ENCODE results near the gene CABP2. TPM values are rescaled to one million over a fixed set of nuclear protein-coding genes. Genes with fewer than 3 reads are reported as not detected.
A peak's percentile ranks its signal among the peaks of the same experiment; 100 is the strongest.
"Not testable (repeated sequence)": the region's sequence is repeated elsewhere in the genome, so short reads cannot be mapped to it uniquely, and the experiment has no call there.

CABP2 gene
- total RNA-seq, 1 experiment from 2014 or later, result not detected

DNA sequence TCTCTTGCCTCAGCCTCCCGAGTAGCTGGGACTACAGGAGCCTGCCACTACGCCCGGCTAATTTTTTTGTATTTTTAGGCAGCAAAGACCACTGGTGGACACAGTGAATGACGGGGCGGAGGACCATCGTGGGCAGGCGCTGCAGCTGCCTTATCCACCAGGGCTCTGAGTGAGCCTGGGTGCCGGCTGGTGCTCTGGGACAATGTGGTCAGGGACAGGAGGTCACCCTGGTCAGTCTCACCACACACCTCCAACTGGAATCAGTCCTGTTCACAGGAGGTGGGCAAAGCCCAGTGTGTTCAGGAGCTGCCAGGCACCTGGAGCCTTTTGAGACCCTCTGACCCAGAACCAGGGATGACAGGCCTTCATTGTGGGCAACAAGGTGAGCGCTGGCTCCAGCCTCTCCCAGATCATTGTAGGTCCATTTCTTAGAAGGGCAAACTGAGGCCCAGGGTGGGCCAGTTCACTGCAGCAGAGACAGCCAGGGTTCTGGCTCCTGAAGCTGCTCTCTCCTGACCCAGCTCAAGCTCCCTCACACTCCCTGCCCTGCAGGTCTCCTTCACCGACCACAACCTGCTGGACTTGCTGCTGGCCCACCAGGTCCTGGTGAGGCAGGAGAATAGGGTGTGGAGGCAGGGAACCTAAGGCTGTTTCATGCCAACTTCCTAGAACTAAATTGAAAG lies 15.7 kb upstream of the CABP2 start:
- no peak for DNase-seq (ENCODE audit: low spot score)

DNA sequence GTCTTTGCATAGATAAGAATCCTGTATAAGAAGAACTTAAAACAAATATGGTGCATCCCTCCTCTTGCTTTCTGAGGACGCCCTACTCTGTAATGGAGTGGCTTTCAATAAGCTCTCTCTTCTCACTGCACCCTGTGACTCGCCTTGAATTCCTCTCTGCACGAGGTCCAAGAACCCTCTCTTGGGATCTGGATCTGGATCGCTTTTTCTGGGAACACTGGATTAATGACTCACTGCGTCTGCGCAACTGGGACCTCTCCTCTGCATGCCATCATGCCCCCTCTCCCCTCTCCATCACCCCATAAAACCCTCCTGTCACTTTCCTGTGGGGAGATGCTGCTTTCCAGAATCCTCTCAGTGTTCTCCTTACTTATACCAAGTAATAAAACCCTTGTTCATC lies 15.1 kb upstream of the CABP2 start:
- DNase-seq (ENCODE audit: low spot score), result no peak

DNA sequence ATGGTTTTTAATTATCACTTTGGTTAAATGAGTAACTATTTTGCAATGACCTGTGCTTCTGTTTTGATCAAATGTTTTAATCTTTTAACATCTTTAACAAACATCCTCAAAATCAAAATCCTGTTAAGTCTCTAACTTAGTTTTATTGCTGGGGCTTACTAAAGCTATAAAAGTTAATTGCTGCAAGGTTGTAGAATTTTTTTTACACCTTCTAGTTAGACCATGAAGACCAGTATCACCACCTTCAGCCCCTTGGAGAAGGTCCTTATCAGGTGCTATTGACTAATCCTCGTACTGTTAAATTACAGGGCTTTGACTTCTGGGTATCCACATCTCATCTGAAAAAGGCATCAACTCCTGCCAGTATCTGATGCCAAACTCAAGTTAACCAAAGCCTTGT lies 12.3 kb upstream of the CABP2 start:
- DNase-seq (ENCODE audit: low spot score), result no peak

DNA sequence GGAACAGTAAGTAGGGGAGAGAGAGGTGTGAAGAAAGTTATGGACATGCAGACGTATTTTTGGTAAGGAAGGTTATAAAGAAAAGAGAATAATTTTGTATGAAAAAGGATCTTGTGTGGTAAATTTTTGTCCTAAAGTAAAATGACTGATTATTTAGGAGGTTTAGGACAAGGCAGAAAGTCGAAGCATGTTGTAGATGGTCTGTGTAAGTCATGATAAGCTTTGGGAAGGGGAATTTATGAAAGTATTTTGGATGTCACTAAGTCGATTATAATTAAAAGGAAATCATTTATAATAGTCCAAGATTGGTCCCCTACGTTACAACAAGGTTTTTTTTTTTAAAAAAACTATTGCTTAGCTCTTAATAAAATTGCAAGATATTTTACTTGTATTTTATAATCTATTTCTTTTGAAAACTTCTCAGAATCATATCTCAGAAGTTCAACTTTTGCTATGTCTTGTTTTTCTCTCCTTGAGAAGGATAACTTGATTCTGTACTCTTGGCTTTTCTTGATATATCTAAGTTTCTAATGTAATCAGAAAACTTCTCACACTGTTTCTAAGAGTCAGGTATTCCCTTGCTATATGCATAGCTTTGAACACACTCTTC lies 10.9 kb upstream of the CABP2 start:
- no peak for DNase-seq (ENCODE audit: low spot score)

DNA sequence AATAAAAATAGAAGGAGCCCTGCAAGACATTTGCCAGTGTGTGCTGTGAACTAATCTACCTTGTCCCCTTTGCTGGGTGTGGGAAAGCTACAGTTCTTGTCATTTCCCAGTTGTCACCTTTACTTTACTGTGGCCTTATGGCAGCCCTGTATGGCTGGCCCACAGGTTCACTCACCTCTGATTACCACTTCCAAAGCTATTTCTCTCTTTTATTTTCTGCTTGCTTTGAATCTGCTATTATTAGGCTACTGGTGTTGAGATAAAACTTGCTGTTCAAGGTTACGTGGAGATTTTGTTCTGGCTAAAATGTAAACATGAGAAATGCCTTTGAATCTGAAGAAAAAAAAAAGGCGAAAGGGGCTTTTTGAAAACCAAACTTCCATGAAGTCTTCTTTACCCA lies 9.6 kb upstream of the CABP2 start:
- DNase-seq (ENCODE audit: low spot score), result no peak

DNA sequence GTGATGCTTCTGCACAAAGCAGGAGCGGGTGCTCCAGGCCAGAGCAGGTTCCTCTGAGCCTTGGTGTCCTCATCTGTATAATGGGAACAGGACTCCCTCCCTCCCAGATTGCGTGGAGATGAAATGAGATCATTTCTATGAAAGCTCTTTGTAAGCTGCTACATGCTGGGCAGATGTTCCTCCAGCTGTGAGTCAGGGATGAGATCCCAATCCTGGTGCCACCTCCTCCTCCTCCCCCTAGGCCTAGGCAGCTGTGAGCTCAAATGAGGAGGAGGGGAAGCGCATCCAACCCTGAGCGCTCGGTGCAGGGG lies 7.0 kb upstream of the CABP2 start:
- DNase-seq (ENCODE audit: low spot score), result no peak

DNA sequence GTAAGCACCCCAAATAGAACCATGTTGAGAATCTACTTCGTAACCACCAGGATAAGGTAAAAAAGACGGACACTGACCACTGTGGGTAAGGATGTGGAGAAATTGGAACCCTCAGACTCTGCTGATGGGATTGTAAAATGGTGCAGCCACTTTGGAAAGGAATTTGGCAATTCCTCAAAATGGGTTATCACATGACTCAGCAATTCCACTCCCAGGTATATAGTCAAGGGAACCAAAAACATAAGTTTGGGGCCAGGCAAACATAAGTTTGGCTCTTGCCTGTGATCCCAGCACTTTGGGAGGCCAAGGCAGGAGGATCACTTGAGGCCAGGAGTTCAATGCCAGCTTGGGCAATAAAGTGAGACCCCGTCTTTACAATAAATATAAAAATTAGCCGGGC lies 5.1 kb upstream of the CABP2 start:
- DNase-seq (ENCODE audit: low spot score), result no peak

DNA sequence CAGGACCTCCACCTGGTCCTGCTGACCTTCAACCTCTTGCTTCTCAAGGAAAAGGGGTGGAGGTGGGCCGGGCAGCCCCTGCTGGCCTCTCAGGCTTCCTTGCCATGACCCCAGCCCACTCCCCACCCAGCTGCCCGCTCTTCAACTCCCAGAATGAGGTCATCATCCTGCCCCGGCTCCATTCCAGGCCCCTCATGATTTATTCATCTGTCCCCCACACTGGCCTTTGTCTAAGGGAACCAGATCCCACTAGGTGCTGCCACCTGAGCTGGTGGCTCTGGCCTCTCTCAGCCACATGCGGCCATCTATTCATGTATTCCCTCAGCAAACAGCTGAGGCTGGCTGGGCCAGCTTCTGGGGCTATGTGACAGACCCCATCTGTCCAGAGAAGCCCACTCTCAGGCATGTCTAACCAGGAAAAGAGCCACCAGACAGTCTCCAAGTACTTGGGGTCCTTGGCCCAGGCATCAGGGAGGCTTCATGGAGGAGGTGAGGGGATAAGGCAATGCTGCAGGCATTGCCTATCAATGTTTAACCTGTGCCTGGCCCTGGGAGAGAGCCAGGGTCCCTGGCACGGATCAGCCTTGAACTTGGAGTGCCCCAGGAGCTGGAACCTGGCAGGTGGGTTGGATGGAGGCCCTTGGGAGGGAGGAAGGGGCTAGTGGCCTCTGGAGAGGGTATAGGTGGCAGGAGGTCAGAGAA lies 2.2 kb upstream of the CABP2 start:
- DNase-seq (ENCODE audit: low spot score), result no peak

DNA sequence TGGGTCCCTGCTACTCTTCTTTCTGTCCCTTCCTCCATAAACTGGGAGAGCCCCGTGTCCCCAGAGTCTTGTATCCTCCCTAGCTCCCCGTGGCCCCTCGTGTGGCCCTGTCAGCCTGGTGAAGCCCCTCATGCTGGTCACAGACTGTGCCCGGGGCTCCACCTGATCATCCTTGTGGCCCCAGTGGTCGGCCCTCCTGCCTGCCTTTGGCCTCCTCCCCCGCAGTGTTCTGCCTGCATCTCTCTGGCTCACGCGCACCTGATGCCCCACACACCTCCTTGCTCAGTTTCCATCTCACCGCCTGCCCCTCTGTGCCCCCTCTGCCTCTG lies 1.2 kb upstream of the CABP2 start:
- DNase-seq (ENCODE audit: low spot score), result no peak

DNA sequence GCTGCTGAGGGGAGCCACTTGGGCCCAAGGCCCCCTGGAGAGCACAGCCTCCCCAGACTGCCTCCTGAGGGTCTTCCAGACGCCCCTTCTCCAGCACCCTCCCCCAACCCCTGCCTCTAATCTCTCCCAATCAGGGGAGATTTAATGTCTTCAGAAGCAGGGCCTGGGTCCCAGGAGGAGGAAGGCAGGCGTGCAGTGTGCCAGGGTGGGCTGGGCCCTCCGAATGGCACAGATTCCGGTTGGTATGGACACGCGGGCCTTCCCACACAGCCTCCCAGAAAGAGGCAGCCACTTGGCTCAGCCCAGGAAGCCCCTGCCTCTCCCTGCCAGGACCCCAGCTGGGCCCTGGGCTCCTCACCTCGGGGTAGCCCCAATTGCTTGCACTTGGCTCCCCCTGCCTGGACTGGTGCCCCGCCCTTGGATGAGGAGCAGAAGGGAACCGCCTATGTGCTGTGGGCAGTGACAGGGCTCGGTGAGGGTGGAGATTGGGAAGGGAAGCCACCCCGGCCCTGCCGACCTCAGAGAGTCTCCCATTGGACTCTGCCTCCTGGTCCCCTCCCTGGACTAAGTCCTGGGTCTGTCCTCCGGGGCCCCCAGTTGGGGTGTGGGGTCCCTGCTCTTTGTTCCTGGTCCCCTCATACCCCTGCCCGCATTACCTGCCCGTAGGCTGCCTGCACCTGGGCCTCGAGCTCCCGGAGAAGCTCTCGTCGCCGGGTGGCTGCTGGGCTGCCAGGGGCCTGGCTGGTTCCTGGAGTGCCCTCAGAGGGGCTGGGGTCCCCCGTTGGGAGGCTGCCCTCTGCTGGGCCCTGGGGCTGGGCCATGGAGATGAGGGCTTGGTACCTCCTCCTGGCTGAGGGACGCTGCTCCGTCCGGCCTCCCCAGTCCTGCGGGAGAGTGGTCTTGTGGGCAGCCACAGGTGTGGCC lies 572 bp upstream of the CABP2 start:
- DNase-seq (ENCODE audit: low spot score), result no peak

DNA sequence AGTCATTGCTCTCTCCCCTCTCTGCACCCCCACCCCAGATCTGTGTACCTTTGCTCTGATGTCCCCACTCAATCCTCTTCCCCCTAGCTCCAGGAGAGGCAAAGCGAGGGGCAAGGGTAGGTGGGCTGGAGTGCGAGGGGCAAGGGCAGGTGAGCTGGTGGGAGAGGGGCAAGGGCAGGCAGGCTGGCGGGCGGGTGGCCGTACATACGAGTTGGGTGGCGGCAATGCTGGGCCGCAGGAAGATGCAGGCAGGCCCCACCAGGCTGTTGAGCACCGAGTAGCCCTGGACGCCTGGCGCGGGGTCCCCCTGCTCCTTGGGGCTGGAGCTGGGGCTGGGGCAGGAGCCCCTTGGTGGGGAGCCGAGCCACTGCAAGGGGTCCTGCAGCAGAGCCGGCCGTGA lies 908 bp downstream of the CABP2 start:
- DNase-seq (ENCODE audit: low spot score), result no peak

DNA sequence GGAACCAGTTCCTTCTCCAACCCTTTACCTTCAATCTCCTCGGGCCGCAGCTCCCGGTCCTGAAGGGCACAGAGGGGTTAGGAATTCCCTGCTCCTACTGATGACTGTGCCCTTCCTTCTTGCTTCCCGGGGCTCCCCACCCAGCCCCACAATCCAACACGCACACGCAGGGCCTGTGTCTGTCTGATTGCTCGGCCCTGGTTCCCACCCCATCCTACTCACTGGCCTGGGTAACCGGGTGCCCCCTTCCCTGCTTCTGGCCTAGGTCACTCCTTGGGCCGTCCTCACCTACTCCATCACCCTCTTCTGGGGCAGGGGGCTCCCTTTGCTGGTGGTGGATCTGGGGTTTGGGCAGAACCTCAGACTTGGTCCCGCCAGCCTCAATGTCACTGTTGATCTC lies 1.3 kb downstream of the CABP2 start:
- DNase-seq (ENCODE audit: low spot score), result no peak

DNA sequence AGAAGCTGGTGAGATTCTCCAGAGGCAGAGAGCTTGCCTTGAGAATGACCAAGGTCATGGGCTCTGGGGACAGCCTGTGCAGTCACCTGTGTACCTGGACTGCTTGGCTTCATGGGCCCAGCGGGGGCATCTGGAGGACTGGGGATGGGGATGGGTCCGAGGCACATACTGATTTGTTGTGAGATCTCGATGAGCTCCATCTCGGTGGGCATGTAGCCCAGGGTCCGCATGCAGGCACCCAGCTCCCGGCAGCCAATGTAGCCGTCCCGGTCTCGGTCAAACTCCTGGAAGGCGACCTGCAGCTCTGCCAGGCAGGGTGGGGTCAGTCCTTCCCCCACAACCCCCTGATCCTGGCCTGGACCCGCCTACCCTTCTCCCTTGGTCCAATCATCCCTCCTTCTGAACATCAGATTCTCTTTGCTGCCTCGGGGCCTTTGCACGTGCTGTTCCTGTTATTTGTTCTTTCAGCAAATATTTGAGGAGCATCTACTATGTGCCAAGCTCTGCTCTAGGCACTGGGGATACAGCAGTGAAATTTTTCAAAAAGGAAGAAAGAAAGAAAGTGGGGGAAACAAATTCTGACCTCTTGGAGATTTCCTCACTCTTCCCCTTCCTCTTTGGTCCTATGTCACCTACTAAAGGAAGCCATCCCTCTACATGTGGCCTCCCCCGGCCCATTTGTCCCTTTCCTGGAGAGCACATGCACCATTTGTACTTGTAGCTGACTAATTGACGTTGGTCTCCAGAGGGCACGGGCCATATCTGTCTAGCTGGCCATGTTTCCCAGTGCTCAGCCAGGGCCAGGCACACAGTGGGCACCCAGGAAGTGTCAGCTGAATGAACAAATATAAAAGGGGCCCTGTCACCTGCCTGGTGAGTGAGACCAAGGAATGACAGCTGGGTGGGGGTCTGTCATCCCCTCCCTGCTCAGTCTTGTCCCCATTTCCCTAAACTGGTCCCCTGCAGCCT lies 2.1 kb downstream of the CABP2 start:
- no peak for DNase-seq (ENCODE audit: low spot score)

DNA sequence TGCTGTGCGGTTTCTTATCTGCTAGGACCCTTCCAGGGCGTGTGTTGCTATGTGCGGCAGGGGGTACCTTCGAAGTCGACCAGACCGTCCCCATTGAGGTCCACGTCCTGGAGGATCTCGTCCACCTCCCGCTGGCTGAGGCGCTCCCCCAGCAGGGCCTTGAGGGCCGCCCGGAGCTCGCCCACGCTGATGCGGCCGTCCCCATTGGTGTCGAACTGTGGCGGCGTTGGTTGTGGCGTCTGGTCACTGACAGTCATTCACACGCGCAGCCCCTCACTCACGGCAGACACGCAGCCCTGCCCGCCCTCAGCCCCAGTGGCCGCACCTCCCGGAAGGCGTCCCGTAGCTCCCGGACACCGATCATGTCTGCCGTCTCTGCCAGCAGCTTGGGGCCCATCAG lies 3.5 kb downstream of the CABP2 start:
- DNase-seq (ENCODE audit: low spot score), result no peak

DNA sequence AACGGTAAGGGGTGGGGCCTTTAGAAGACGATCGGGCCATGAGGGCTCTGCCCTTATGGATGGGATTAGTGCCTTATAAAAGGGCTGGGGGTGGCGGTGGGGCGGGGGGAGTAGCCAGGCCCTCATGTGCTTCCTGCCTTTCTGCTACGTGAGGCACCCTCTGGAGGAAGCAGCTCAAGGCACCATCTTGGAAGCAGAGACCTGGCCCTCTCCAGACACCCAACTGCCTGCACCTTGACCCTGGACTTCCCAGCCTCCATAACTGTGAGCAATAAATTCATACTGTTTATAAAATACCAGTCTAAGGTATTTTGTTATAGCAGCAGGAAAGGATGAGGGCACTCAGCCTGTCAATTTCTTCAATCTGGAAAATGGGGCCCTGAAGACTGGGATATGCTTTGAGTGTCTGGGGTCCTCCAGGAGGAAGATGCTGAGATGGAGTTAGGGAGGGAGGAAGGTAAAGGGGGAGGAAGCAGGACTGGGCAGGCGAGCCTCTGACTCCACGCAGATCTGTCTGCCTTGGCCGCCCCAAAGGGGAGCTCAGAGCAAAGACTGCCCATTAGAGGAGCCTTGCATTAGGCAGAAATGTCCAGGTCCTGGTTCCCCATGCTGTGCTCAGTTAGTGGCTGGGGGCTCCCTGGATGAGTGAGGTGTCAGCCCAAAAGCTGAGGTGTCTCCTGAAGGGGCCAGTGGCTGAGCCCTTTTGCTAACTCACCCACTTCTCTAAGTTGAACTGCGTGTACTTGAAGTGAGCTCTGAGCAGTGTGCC lies 5.3 kb downstream of the CABP2 start:
- no peak for DNase-seq (ENCODE audit: low spot score)

DNA sequence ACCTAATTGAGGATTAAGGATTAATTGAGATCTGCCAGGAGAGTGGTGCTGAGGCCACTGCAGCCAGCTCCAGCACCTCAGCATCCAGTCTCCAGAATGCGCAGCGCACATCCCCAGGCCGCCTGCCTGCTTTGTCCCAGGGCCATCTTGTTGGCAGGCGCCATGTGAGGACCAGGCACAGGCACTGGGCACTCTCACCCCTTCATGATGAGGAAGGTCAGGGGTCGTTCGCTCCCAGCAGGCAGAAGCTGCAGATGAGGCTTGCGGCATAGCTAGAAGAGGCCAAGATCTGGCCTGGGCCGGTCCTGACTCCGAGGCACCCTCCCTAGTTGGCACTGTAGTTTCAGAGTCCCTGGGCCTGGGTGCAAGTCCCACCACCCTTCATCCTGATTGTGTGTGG lies 6.4 kb downstream of the CABP2 start:
- no peak for DNase-seq (ENCODE audit: low spot score)

DNA sequence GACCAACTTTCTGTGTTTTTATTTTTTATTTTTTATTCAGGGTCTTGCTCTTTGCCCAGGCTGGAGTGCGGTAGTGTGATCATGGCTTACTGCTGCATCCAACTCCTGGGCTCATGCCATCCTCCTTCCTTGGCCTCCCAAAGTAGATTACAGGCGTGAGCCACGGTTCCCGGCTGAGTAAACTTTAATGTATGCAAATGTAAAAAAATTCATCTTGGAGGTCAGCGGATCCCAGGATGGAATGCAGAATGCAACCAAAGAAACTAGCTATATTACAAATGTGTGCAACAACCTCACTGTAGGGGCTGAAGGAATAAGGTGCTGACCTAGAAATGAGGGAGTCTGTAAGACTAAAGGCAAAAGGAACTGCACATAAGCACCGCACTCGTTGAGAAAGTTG lies 9.1 kb downstream of the CABP2 start:
- no peak for DNase-seq (ENCODE audit: low spot score)

DNA sequence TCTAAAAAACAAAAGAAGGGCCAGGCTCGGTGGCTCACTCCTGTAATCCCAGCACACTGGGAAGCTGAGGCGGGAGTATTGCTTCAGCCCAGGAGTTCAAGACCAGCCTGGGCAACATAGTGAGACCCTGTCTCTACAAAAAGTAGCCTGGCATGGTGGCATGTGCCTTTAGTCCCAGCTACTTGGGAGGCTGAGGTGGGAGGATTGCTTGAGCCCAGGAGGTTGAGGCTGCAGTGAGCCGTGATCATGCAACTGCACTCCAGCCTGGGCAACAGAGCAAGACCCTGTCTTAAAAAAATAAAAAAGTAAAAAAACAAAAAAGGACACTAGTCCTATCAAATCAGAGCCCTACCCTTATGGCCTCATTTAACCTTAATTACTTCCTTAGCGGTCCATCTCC lies 11.7 kb downstream of the CABP2 start:
- not testable (repeated sequence) for DNase-seq (ENCODE audit: low spot score)

DNA sequence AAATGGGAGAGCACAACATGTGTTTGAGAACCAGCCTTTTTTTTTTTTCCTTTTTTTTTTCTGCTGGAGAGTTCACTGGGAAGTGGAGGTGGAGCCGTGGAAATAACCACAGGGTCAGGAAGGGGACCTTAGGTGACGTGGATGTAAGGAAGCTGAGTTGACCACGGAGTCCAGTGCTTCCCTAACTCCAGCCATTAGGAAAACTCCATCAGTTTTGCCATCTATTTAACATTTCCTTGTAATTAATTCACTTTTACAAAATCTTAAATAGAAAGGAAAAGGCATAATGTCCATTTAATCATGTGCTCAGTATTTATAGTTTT lies 13.3 kb downstream of the CABP2 start:
- no peak for DNase-seq (ENCODE audit: low spot score)

DNA sequence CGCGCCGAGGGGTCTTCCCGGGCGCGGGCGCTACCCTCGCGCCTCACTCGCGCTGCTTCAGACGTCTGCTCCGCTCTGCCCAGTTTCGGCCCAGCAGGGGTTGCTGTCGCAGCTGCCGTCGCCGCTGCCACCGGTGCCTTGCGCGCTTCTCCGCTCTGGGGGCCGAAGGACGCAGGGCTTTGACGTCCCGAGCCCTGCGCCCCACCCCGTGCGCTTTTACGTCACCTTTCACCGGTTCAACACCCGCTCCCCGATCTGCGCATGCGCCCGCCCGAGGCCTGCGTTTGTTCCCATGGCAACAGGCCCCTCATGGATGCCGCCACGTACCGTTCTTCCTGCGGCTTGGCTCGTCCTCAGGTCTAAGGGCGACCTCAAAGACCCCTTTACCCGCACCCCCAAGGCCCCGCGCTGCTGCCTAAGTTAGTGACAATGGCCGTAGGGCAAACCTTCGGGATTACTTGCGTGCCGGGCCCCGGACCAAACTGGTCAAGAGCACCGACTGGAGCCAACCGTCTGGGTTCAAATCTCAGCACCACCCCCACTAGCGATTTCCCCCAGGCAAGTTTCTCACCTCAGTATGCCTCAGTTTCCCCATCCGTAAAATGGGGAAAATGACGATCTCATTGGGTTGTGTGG lies 14.6 kb downstream of the CABP2 start:
- DNase-seq (ENCODE audit: low spot score), result peak; percentile 89
